ENCODE measurements around the gene PEAK3.

- TF ChIP-seq RAD21 (IDR thresholded peaks at IDR 0.05; ENCODE audit: insufficient read depth, low read depth, low read length) = no peak
- no peak for TF ChIP-seq EGR1 (IDR thresholded peaks at IDR 0.05; ENCODE audit: borderline replicate concordance in 1 of 2, low read depth in 2 of 2, low read length in 2 of 2)
- TF ChIP-seq ZZZ3 (IDR thresholded peaks at IDR 0.05; ENCODE audit: control insufficient read depth, insufficient read length, low read depth) = no peak
- no peak for TF ChIP-seq MXI1 (IDR thresholded peaks at IDR 0.05; ENCODE audit: low read depth, low read length)
- TF ChIP-seq SUPT20H (IDR thresholded peaks at IDR 0.05; ENCODE audit: borderline replicate concordance, control insufficient read depth, low read depth, low read length) = no peak
- no peak for TF ChIP-seq BRCA1 (IDR thresholded peaks at IDR 0.05; ENCODE audit: low read depth, low read length)
- TF ChIP-seq MTA2 (IDR thresholded peaks at IDR 0.05; ENCODE audit: low read depth) = no peak
- no peak for TF ChIP-seq CEBPB (IDR thresholded peaks at IDR 0.05; ENCODE audit: borderline replicate concordance in 1 of 2, low read depth in 2 of 2, low read length in 2 of 2)
Observed at GRCh38 chr19:2244125-2244411, 37.9 kb downstream of the PEAK3 start.
